ENCODE results near the gene SMURF2.

SMURF2 gene

DNA sequence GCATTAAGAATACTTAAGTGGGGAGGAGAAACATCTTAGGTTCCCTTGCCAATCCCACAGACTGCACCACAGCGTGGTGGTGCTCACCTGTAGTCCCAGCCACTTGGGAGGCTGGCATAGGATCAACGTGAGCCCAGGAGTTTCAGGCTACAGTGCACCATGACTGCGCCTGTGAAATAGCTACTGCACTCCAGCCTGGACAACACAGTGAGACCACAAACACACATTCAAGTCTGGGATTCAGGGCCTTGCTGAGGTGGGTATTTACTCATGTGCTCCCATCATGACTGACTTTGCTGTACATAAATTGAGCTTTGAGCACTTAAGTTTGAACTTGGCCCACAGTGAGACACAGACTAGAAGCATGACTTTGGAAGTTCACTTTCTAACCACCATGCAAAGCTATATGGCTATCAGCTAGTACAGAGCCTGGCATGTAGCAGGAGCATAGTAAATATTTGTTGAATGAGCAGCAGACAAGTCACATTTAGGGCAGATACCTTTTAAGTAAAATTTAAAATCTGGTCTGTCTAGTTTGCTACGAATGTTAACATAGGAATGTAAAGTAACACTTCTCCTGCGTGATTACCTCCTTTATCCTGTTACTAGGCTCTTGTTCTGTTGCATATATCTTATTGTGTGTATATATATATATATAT, 121.9 kb downstream of the SMURF2 start:
- no peak for DNase-seq (ENCODE audit: low read depth in 1 of 2, low spot score in 1 of 2)

DNA sequence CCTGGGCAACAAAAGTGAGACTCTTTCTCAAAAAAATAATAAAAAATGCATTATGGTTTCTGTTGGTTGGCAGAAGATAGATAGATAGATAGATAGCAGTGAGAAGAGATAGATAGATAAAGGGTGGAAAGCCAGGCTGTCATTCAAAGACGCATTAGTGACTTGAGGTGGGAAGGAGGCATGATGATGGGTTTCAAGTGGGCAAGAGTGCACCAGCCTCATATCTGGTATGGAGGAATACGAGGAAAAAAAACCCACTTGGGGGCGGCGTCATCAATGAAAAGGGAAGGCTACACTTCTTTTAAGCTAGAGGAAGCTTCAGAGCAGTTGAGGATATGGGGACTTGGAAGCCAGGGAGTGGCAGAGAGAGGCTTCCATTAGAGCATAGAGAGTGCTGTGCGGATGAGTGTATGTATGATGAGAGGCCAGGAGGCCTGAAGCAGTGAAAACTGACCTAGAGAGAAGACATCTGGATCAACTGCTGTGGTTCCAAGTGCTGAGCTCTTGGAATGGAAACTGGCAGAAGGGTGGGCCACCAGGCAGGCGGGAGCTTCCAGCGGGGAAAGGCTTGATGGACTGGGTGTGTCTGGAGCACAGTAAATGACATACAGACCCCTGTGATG, 123.5 kb downstream of the SMURF2 start:
- no peak for DNase-seq (ENCODE audit: low read depth in 1 of 2, low spot score in 1 of 2)

DNA sequence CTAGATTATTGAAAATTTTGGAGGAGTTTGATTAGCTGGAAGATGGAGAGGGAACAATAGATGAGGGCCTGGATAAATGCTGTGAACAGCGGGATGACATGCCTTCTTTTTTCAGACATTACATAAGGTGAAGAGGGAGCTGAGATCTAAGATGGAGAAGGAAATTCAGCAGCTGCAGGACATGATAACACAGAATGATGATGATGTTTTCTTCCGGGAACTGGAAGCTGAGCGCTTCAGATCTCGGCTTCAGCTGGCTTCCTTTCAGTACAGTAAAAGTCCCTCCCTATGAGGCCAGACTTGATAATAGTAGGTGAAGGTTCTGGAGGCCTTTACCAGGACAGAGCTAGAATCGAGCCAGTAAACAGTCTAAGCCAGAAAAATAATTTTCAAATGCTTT, 124.6 kb downstream of the SMURF2 start:
- DNase-seq (ENCODE audit: low read depth in 1 of 2, low spot score in 1 of 2) = no peak

DNA sequence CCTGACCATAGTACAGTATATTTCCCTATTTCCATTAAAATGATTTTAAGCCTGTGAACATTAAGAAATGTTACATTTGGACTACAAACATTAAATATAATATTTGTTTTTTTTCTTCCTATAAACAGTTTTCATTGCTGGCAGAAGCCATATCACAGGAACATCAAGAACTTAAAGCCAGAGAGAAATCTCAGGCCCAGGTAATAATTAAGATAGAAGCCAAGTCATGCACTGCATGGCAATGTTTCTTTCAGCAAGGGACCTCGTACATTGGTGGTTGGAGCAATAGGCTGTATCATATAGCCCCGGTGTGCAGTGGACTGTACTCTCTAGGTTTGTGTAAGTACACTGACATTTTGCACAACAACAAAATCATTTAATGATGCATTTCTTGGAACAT, 125.2 kb downstream of the SMURF2 start:
- no peak for DNase-seq (ENCODE audit: low read depth in 1 of 2, low spot score in 1 of 2)

DNA sequence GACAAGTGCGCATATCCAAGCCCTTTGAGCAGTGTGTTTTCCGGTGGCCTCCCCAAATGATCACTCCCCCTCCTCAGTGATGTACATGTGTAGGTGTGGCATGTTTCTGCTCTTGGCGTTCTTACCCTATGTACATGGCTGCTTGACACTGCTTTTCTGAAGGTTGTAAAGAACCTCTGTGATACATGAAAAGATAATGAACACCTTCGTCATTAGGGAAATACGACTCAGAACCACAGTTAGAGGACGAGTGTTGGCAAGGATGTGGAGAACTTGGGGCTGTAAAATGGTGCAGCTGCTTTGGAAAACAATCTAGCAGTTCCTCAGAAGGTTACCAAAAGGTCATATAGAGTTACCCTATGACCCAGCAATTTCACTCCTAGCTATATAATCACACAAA, 126.8 kb downstream of the SMURF2 start:
- no peak for DNase-seq (ENCODE audit: low read depth in 1 of 2, low spot score in 1 of 2)

DNA sequence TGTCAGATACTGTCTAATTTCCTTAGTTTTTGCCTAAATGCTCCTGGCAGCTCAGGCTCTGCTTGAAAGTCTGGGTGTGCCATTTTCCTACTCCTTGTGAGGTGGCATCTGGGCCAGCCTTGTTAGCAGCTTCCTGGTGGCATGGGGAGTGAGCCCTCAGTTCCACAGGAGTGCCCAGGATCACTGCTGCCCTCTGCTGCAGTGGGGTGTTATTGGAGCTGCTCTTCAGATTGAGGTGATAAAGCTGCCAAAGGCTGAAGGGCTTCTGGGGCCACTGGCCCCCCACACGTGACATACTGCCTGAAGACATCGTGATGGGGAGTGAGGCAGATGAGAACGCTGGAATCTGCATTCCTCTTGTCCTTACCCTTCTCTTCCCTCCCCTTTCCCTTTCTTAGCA, 127.9 kb downstream of the SMURF2 start:
- no peak for DNase-seq (ENCODE audit: low read depth in 1 of 2, low spot score in 1 of 2)

DNA sequence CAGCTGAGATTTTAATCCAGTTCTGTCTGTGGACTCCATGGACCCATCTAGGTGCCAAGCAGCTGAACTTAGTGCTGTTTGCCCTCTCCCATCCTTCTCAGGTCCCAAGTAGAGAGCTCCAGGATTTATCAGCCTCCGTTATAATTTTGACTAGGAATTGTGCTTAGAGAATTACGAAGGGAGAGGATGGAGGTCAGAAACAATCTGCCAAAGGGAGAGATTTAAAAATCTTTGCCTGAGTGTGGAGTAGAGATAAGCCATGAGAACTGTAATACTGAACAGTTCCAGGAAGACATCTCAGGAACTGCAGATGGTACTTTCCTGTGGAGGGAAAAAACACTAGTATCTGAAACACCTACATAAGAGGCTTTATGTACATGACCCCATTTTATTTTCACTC, 128.3 kb downstream of the SMURF2 start:
- no peak for DNase-seq (ENCODE audit: low read depth in 1 of 2, low spot score in 1 of 2)

DNA sequence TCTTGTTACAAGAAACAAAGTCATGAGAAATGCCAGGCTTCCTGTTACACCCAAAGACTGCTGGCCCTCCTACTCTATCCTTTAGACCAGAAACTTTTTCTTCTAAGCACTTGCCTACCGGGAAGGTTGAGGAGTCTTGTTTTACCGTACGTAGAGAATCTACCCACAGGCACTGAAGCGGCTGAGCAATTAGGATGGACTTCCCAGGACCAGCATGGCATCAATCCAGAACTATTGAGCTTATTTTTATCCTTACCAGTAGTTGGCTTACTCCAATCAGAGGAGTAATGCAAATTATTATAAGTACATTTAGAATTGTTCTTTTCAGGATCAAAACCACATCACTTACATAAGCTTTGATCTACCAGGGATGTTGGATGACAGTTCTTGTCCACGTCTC, 129.7 kb downstream of the SMURF2 start:
- DNase-seq (ENCODE audit: low read depth in 1 of 2, low spot score in 1 of 2) = no peak

DNA sequence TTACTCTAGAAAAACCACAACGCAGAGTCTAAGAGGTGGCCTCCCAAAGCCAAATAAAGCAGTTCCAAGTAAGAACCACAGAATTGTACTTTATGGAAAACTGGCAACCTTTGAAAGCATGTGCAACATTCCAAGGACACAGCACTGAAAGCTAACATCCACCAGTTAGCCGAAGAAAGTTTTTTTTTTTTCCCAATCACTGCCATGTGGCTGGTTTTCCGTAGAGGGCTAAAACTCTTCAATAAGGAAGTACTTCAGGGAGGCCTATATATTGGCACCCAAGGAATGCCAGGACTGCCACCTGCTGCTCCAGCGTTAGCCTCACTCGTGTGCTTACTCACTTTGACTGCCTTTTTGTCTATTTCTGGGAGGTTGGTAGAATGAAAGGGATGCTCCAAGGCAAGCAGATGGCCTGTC, 130.1 kb downstream of the SMURF2 start:
- no peak for DNase-seq (ENCODE audit: low read depth in 1 of 2, low spot score in 1 of 2)

DNA sequence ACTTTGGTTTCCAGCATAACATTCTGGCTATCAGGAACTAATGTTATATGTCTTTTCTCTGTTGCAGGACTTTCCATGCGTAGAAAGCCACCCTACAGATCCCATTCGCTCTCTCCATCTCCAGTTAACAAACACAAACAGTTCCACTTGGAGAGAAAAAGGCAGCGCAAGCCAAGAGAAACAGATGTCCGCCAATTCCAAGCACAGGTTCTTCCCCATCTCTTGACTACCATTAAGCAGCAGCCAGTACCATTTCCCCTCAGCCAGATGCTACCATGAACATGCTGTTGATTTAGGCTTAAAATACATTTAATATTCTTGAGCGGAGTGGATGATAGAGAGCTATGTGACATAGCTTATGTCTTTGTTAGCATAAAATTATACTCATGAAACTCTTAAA, 132.9 kb downstream of the SMURF2 start:
- no peak for DNase-seq (ENCODE audit: low read depth in 1 of 2, low spot score in 1 of 2)

DNA sequence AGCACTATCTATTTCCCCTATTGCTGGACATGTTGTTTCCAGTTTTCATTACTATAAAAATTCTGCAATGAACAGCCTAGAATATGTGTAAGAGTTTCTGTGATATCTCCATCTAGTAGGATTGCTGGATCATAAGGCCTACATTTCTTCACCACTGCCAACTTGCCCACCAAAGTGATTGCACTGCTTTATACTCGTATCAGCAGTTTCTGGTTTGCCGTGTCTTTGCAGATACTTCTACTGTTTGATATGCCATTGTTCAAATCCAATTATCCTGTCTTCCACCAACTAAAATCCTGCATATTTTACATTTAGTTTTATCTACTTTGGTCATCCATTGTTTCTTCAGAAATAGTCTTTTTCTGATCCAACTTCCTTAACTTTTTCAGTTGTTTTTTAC, 134.2 kb downstream of the SMURF2 start:
- DNase-seq (ENCODE audit: low read depth in 1 of 2, low spot score in 1 of 2) = no peak

DNA sequence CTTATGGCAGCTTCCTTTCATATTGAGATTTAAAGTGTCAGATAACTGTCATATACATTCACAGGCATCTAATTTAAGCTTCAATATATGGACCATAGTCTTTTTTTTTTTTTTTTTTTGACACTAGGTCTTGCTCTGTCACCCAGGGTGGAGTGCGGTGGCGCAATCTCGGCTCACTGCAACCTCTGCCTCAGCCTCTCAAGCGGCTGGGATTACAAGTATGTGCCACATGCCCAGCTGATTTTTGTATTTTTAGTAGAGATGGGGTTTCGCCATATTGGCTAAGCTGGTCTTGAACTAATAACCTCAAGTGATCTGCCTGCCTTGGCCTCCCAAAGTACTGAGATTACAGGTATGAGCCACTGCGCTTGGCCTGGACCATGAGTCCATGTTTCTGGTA, 141.7 kb downstream of the SMURF2 start:
- DNase-seq (ENCODE audit: low read depth in 1 of 2, low spot score in 1 of 2) = no peak

DNA sequence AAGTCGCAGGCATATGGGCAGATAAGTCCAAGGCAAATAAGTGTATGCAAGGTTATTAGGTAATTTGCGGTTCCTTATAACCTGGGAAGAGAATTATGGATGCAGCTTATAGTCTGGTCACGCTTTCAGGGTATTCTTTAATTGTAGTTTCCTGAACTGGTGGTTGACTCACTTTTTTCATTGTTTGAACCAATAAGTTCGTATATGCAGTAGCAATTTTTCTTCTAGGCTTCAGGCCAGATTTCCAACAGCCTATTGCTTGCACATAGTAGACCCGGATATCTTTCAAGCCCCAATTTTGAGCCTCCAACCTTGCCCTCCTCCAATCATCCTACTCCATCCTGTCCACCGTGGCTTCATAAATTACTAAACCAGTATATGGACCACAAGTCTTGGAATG, 142.5 kb downstream of the SMURF2 start:
- DNase-seq (ENCODE audit: low read depth in 1 of 2, low spot score in 1 of 2) = no peak

DNA sequence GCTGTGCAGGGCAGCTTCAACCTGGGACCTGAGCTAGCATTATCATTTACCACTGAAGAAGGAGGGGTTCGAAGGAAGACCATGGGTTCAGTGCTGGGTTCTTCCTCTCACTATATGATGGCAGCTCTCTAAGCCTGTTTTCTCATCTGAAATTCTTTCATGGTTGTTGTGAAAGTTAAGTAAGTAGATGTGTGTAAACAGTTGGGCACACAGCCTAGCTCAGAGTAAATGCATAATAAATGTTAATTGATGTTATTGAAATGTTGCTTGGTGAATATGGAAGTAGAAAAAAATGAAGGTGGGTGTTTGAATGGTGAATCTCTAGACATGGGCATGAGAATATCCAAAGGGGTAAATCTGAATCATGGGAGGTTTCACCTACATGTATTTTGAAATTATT, 146.3 kb downstream of the SMURF2 start:
- DNase-seq (ENCODE audit: low read depth in 1 of 2, low spot score in 1 of 2) = no peak

DNA sequence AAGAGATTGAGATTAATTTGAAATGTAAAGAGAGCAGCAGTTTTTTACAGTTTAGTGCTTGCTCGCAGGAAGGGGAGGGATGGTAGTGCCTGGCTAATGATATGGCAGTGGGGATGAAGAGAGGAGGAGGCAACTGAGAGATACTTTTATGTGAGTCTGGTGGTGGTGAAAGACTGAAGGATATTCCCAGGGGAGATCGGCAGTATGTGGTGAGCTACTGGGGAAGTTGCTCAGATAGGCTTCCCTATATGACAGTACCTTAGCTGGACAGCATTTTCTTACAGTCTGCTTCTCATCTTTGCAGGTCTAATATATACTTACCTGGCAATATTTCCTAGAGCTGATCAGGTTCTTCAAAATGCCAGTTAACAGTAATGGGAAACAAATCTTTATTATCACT, 146.7 kb downstream of the SMURF2 start:
- no peak for DNase-seq (ENCODE audit: low read depth in 1 of 2, low spot score in 1 of 2)

DNA sequence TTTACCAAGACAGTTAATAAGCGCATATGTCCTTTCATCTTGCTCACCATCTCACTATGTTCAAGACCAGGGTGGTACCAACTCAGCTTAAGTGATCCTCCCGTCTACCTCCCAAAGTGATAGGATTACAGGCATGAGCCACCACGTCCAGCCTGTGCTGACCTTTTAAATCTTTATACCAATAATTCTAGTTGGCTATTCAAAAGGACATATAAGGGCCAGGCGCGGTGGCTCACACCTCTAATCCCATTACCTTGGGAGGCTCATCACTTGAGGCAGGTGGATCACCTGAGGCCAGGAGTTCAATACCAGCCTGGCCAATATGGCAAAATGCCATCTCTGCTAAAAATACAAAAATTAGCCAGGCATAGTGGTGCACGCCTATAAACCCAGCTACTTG, 152.9 kb downstream of the SMURF2 start:
- no peak for DNase-seq (ENCODE audit: low read depth in 1 of 2, low spot score in 1 of 2)

DNA sequence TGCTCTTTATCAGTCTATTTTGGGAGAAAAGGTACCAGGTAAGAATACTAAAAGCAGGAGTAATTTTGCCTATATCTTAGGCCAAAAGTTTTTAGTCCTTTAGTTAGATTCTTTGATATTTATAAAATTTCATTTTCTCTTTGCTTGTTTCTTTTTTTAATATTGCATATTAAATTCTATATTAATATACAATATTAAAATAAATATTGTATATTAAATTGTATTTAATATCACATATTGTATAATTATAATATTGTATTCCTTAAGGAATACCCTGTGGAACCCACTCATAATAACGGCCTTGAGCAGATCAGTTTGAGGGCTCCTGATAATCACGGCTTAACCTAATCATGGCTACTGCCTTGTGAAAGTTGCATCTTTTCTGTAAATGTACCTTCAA, 153.4 kb downstream of the SMURF2 start:
- DNase-seq (ENCODE audit: low read depth in 1 of 2, low spot score in 1 of 2) = no peak

DNA sequence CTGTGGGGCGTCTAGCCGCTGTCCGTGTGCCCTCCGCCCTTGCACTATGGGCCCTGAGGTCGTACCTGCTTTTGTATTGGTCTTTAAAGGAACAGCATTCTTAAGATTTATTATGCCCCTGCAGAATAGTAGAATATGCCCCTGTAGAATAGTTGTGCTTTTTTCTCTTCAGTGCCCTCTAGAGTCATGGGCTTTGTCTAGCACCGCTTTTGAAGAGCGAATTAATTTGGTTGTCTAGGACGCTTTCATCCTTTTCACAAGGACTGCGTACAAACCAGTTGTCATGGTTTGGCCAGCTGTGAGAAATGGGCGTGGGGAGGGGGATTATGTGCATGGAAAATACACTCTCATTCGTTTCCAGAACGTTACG, 154.7 kb downstream of the SMURF2 start:
- no peak for DNase-seq (ENCODE audit: low read depth in 1 of 2, low spot score in 1 of 2)

DNA sequence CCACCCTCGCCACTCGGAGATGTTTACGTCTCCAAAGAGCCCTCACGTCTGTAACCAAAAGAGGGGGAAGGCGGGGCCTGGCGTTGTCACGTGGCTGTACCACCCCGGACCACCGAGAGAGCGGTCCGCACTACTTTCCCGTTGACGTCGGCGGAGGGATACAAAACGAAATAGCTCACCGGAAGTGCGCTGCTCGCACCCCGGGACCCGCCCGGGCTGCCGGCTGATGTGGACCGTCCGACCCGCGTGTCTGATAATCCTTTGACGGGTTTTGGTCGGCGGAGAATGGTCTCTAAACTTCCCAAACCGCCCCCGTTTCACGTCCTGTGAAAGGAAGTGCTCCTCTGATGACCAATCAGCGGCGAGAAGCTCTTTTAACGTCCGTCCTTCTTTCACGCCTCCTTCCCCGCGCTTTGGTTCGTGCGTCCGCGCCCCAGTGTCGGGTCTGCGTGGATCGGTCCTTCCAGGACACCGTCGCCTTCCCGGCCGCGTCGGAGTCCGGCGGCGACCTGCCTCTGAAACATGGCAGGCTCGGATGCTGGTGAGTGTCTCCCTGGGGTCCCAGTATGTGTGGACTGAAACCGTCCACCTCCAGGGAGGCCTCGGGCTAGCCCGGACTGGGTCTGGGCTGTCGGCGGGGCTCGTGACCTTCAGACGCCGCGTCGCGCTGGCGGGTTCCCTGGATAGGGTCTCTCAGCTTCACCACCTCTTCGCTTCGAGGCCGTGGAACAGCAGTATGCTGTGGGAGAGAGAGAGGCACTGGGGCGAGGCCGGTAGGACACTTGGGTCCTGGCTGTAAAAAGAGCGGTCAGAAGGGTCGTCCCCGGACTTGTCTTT, 155.3 kb downstream of the SMURF2 start, which contains the start of gene CEP95:
TSS of gene CEP95 (plus strand) at position 402 of the 837 bp plus-strand sequence. CDS start at position 523, 121 bp downstream.
- DNase-seq (ENCODE audit: low read depth in 1 of 2, low spot score in 1 of 2) = peak; percentile 86 to 91

DNA sequence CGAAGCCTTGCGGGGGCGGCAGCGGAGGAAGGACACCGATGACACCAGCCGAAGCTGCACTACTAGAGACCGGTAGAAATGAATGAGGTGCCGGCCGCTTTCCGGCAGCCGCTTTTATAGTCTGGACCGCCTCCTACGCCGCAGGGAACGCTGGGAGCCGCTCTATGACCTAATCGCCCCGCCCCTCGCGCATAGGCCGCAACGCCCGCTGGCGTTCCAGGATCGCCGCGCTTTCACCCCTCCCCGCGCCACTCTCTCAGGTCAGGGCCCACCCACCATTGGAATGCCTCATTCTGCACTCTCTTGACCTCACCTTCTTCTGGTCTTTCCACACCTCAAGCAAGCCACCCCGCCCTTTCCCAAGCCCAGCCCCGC, 155.9 kb downstream of the SMURF2 start, which contains the start of gene DDX5:
TSS of gene DDX5 (minus strand) at position 89 of the 375 bp plus-strand sequence. CDS start 170 bp downstream, outside the sequence.
- DNase-seq (ENCODE audit: low read depth in 1 of 2, low spot score in 1 of 2) = peak; percentile 94 to 96

DNA sequence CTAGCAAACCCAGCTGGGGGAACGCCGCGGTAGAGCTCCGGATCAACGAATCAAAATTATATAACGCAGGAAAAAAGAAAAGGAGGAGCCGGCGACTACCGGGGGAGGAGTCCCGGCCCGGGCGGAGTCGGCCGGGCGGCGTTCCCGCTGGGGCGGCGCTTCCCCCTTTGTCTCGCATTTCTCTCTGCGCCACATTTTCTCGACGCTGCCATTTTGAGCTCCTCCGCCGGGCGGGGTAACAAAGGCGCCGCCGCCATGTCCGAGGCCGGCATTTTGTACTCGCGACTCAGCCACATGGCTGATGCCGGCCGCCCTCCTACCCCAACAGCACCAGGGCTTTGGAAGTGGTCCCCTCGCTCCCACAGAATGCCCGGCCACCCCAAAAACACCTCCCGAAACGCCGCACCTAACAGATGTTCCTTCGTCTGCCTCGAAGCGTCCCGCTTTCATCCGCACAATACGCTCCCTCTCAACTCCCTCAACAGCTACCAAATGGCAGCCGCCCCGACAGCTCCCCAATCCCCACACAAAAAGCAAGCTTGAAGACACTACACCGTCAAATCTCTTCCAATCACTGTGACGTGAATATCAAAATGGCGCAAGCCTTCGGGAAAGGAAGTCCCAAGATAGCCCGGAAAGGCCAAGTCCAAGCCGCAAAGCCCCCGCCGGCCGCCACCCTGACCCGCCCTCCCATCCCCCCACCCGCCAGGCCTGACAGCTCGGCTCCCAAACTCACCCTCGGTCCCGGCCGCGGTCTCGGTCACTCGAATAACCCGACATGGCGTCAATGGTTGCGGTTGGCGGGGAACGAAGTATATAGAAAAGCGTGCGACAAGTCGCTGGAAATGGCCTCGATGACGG, 156.5 kb downstream of the SMURF2 start:
- DNase-seq (ENCODE audit: low read depth in 1 of 2, low spot score in 1 of 2) = peak; percentile 71 to 73
